GM18870 (cell line): Measurements from ENCODE around the gene DSG3.

Experiments used
- ATAC-seq: cut with Tn5 transposase; IDR thresholded peaks from one replicate; pipeline ENCODE4 v1.9.1; 2021; ENCODE audit warnings: moderate library complexity; ENCODE audit not compliant: unreplicated experiment

Gene DSG3

DNA sequence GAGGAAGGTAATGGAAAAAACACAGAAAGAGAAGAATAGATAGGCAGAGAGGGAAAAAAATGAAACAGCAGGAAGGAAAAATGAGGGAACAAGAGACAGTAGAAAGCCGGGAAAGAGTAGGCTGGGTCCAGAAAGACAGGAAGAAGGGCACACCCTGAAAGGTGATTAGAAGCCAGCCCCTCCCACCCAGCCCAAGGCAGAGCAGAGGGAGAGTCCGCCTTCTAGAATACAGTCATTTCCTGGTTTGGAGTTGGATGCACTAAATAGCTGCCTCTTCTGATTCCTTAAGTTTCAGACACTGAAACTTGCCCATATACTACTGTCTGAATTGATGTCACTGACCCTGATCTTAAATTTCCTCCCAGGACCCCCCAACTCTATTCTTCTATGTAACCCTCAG, 17.9 kb upstream of the DSG3 start:
- ATAC-seq = no peak

DNA sequence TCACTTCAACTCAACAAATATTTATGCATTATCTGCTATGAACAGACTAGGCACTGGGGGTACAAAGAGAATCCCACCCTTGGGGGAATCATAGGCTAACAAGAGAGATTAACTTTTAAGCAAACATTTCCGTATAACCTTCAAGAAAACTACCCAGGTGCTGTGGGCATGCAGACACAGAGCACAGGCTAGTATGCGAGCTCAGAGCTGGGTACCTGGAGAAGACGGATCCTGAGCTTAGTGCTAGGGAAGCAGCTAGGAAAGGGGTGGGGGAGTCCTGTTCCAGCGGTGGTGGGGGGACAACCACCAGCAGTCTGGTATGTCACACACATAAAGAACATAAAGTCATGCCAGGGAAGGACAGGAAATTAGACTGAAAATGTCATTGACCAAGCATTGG, 17.5 kb upstream of the DSG3 start:
- no peak for ATAC-seq

DNA sequence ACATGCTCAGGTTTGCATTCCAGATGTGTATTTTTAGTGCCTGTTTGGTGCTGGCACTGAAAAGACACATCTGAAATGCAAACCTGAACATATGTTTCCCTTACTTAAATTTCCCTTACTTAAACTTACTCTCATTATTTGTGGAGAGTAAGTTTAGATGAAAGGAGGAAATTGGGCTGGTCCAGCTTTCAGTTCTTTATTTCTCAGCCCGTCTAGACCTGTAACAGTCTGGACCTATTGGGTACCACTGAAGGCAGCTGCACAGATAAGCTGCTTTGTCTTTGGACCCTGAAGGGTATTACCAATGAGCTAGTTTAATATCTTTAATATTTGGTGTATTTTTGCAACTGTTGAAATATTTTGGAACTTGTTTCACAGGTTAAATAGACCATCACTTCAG, 17.0 kb upstream of the DSG3 start:
- ATAC-seq = no peak

DNA sequence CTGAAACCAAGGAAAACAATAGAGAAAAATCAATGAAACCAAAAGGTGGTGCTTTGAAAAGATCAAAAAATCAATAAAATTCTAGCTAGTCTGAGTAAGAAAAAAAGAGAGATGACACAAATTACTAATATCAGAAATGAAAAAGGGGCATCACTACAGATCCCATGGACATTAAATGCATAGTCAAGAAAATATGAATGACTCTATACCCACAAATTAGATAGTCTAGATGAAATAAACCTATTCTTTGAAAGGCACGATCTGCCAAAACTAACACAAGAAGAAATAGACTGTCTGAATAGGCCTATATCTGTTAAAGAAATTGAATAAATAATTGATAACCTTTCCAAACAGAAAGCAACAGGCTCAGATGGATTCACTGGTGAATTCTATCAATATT, 15.2 kb upstream of the DSG3 start:
- no peak for ATAC-seq

DNA sequence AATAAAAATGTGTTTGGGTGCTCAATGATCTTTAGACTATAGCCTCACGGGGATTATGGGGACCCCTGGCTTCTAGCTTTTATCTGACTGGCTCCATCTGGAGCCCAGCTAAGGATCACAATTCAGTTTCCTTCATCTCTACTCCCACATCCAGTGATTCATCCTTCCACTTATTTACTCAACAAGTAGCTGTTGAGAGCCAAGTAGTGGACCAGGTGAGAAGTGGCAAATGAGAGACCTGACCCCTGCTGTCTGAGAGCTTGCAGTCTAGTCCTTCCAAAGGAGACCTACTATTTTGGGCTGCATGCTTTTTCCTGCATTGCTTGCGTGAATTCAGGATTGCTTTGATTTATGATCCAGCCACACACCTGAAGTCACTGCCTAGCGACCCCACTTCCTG, 10.7 kb upstream of the DSG3 start:
- no peak for ATAC-seq

DNA sequence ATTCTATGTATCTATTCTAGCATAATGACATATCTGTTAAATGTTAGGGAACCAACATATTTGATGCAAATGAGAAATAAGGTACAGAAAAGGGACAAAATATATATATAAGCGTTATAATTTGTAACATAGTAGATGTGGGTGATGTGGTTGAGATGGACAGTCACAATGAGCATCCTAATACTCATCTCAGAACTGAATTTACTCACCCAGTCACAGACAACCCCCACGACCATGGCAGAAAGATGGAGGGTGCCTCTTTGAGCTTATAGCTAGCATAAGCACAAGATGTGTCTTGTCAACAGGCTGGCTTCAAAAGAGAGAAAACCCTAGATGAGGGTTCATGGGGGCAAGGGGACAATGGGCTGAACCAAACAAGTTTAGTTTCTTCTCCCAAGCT, 9.1 kb upstream of the DSG3 start:
- ATAC-seq = peak; percentile 89

DNA sequence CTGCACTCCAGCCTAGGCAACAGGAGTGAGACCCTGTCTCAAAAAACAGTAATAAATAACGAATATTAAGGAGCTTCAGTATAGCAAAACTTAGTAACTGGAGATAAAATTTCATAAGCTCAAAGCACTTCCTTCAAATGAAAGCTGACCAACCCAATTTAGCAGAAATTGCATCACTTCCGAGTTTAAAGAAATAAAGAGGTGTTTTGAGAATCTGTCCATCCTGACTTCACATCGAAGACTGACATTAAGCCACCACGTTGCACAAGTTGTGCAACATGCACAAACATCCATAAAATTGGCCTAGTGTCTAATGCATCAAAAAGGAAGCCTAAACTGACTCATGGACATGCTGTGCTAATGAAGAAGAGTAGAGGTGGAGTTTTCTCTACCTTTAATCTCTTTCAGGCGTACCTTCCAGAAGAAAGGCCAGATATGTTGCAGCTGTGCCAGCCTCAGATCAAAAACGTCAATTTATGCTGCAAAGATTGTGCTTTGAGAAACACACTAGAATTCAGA, 7.7 kb upstream of the DSG3 start:
- no peak for ATAC-seq

DNA sequence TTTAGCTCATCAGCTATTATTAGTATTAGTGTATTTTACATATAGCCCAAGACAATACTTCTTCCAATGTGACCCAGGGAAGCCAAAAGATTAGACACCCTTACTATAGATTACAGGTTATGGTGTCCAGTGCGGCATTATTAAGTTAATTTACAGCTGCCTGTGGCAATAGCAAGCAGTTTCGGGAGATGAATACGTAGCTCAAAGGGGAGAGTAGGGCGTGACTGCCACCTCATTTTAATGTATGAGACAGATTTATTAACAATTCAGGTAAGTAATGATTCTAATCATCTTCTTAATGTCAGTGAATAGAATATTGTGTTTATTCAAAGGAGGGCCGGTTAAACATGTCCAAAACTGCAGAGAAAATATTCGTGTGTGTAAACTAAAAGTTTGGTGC, 6.8 kb upstream of the DSG3 start:
- ATAC-seq = no peak

DNA sequence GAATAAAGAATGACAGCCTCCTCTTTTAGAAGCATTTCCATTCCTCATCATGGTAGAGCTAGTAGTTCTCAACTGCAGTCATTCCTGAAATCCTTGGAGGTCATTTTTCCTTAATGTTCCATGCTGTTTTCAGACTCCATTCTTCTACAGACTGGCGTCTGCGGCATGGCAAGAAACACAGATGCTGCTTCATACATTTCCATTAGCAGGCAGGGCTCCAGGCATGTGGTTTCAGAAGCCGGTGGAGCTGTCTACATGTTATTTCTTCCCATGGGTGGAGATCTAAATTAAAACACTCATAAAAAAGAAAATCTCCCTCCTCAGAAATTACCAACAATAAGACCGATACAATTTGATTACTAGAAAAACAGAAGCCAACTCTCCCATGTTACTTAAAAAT, 6.0 kb upstream of the DSG3 start:
- ATAC-seq = no peak

DNA sequence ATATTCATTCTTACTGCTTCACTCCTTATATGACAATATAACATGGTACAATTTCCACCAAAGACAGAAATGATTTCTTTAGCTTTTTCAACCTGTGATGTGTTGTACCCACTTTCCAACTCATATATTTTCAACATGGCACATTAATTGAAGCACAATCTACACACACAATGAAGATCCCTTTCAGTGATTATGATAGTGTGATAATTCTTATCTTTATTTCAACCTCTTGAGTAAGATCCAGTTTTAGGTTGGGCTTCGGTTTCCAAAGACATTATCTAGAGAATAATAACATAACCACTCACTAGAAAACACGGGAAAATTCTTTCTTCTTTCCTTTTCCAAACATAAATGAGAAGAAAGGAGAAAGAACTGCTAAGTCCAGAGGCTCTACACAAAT, 3.4 kb upstream of the DSG3 start:
- ATAC-seq = no peak

DNA sequence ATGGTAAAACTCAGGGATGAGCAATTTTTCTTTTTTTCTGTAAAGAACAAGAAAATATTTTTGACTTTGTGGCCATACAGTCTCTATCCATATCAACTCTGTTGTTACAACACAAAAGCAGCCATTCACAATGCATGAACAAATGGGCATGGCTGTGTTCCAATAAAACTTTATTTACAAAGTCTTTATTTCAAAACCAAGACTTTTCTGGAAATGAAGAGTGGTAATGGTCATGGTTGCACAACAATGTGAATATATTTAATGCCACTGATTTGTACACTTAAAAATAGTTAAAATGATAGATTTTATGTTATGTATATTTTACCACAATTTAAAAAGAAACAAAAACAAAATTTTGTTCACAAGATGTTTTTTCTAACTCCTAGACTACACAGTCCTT, 1.6 kb upstream of the DSG3 start:
- ATAC-seq = no peak

DNA sequence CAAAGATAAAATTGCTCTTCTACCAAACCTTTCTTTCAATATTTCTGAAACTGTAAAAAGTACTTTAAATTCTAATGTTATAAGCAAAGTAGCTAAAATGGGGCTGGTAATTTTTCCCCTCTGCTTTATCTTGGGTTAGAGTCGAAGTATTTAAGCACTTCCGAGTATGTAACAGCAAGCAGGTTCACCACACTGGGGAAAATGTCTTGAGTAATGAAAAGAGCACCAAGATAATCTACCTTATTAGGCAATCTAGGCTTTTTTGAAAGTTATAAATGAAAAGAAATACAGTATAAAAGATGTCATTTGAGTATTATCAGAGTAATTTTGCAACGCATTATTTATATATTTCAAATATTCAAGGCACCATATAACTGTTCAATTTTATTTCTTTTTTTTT, 687 bp upstream of the DSG3 start:
- ATAC-seq = no peak

DNA sequence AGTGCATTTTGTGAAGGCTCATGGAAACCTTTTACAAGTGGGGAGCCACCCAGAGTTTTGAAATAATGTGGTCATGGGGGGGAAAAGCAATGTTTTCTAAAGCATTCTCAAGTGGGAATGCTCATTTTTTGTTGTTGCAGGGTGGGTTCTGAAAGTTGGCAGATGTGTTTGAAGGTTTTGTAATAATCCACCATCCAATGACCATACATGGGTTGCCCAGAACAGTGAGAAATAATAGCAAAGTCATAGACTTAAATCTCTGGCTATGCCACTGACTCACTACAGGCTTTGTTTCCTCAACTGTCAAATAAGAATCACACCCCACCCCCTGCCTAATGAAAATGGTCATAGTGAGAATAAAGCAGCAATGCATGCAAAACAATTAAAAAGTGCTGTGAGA, 2.9 kb downstream of the DSG3 start:
- no peak for ATAC-seq

DNA sequence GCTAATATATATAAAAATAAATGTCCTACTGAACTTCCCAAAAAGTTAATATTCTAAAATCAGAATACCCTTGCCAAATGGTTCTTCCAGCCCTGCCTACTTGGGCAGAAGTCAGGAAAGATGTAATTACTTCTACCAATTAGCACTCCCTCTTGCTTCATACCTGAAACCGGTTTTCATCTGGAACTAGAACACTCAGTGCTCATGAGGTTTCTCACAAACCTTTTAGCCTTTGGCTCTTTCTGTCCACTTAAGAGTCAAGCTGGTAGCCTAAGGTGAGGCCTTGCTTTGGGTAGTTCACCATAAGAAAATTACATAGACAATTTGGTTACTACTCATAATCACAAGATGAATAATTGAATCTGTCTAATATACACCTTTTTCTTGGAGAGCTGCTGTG, 4.1 kb downstream of the DSG3 start:
- ATAC-seq = no peak

DNA sequence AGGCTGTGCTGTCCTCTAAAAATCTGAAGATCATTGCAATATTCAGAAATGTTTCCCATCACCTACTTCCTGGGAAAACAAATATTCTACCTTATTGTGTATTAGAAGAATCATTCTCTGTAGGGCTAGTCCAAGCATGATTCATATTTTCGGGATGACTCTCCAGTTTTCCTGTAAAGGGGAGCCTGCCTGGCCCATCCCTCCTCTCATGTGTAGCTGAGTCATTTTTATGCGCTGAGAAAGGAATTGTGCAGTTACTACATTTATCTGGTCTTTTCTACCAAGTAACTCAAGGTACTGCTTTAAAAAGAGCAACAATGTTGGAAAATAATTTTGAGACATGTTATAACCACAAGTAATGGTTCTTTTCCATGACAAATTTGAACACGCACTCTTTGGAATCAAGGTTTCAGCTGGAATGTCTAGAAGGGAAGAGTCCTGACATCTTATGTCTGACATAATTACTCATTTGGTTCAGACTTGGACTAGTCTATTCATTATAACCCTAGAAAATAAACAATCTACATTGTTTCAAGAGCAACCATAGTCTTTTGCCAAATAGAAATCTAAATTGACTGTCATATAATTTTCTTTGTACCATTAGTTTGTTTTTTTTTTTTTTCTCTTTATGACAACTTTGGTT, 6.6 kb downstream of the DSG3 start:
- ATAC-seq = no peak

DNA sequence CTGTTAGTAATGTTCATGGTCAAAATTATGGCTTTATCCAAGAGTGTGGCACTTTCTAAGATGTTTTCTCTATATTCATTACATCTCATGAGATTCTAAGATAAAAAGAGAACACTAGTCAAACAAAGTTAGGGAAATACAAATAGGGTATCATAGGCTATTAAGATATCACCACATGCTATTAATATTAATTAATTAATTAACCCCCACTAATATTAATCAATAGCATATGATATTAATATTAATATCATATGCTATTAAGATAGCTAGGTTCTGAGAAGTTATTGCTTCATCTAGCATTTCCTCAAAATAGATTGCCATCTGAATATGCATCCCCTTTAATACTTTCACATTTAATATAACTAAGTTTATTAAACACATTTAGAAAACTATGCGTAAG, 22.1 kb downstream of the DSG3 start:
- ATAC-seq = no peak

DNA sequence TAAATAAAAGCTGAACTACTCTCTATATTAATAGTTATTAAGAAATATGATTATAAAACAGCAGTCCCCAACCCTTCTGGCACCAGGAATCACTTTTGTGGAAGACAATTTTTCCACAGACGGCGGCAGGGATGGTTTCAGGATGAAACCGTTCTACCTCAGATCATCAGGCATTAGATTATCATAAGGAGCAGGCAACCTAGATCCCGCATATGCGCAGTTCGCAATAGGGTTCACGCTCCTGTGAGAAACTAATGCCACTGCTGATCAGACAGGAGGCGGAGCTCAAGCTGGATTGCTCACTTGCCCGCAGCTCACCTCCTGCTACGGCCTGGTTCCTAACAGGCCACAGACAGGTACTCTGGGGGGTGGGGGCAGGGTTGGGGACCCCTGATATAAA, 31.1 kb downstream of the DSG3 start:
- no peak for ATAC-seq

DNA sequence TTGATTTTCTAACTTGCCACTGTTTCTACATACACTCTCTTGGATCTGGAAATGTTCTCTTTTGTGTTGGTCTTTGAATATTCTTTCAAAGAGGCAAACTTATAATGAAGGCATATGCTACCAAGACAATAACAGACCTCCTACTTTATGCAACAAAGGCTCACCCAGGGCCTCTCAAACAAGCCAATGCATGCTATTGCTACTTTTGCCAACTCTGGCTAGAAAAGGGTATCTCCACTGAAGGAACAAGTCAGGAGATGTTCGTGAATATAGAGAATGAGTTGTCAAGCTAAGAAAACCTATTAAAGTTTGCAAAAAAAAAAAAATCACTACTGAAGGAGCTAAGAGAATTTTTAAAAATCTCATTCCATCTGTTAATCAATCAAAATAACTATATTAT, 34.5 kb downstream of the DSG3 start:
- ATAC-seq = no peak

DNA sequence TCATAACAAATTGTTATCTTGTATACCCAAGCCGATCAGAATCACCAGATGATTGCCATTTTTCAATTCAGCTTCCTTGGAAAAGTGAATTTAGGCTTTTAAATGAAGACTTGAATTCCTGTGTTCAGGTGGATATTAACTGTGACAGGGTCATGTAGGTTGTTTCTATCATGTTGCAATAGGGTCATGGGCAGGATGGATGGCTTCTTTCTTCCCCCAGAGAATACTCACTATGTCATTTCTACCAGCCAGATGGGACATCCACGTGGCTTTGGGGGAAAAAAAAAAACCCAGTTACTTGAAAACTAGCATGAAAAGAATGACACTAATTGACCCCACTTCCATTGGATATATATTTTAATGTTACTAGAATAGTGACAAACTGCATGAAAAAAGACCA, 35.9 kb downstream of the DSG3 start:
- no peak for ATAC-seq

DNA sequence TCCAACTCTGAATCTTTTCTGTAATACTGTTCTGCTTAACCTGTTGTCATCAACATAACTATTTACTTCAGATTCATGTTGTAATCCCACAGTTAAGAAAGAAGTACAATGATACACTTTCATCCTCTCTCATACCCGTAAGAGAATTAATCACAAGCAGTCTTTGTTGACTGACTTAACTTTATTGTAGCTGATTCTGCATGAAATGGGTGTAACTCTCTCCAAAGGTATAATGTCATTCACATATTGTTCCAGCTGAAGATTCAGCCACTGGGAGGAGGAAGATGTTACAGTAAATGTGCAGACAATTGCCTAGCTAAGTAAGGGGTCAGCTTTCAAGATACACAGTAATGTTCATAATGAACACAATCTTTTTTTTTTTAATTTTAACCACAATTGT, 36.9 kb downstream of the DSG3 start:
- ATAC-seq = no peak

DNA sequence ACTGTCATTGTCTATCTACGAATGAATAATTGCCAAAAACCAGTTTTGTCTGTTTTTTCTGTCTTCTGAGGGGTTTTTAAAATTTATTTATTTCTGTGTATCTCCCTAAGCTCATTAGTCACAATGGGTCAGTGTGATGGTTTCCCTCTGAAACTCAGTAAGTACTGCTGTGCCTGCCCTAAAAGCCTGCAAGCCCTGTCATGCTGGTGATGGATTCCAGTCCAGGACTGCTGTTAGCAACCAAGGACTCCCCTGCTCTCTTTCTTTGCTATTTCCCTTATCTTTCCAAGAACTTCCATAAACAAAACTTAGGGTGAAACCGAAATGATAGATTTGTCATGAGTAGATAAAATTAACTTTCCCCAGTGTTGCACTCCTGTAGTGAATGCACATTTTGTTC, 38.6 kb downstream of the DSG3 start:
- ATAC-seq = no peak

DNA sequence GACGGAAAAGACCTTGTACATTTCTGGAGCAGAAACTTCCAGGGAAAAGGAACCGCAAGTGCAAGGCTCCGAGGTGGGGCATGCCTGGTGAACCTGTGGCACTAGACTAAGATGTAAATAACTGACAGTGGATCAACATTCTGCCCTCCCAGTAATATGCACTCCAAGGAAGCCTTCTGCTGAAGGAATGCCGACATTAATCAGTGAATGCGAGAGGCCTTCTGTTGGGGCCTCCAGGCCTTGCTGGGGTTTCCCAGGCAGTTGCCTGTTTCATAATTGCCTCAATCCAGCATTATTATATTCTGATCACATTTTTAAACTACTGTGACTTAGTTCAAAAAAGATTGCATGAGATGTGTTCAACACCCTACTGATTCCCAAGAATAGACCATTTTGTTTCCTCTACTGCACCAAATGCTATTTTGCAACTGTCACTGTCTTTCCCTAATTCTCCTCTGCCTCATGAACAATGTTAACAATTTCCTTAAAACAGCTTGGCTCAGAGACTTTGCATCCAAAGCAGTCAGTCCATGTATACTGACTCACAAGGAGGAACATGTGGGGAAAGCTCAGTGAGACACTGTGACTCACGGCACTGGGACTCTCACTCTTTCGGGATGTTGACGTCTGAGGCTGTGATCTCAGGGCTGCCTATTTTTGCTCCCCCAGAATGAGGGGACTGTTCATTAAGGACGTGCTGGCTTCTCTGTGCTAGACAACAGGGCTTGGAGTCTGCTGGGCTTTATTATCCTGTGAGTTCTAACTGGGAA, 39.9 kb downstream of the DSG3 start:
- no peak for ATAC-seq

DNA sequence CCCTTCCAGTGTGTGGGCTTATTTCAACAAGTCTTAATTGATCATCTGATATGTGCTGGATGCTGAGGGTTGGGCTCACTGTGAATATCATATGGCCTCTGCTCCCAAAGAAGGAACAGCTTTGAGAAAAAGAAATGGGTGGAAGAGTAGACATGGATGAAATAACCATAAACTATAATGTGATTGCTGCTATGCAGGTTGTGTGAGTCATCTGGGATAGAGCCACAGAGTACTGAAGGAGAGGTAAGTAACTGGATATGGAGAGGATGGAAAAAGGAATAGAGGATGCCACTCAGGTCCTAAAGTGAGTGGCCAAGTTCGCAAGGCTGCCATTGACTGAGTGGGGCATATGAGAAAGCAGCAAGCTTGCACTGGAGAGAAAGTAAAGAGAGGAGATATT, 41.8 kb downstream of the DSG3 start:
- no peak for ATAC-seq
